NCI-H1105 treated with DMSO at 0.1 percent for 48 hours (cell line): ENCODE results near the gene DUSP9.
A peak's percentile ranks its signal among the peaks of the same experiment; 100 is the strongest.

Source experiments
- DNase-seq: peaks from one replicate; lab custom pipeline; 2025; lab: John Stamatoyannopoulos, UW

DUSP9 gene

GRCh38 chrX:153635788-153636668, 11.0 kb upstream of the DUSP9 start:
- peak; percentile 8 for DNase-seq

- DNase-seq = no peak
Measured at GRCh38 chrX:153636716-153637115, 10.3 kb upstream of the DUSP9 start.

GRCh38 chrX:153637121-153638040, 9.6 kb upstream of the DUSP9 start:
- no peak for DNase-seq

- no peak for DNase-seq
Measured at GRCh38 chrX:153638041-153638371, 9.0 kb upstream of the DUSP9 start.

- no peak for DNase-seq
Measured at GRCh38 chrX:153638436-153639176, 8.4 kb upstream of the DUSP9 start.

- DNase-seq = no peak
Measured at GRCh38 chrX:153639177-153640044, 7.6 kb upstream of the DUSP9 start.

GRCh38 chrX:153640045-153640686, 6.8 kb upstream of the DUSP9 start:
- DNase-seq = no peak

- no peak for DNase-seq
Measured at GRCh38 chrX:153640736-153641575, 6.0 kb upstream of the DUSP9 start.

GRCh38 chrX:153641627-153642026, 5.4 kb upstream of the DUSP9 start:
- DNase-seq = peak; percentile 2

GRCh38 chrX:153642051-153642654, 4.8 kb upstream of the DUSP9 start:
- peak; percentile 42 for DNase-seq

- DNase-seq = peak; percentile 49
Measured at GRCh38 chrX:153642655-153643430, 4.2 kb upstream of the DUSP9 start.

GRCh38 chrX:153643431-153644351, 3.3 kb upstream of the DUSP9 start:
- peak; percentile 34 for DNase-seq

GRCh38 chrX:153644356-153645125, 2.5 kb upstream of the DUSP9 start:
- peak; percentile 23 for DNase-seq

- DNase-seq = no peak
Measured at GRCh38 chrX:153645151-153645550, 1.9 kb upstream of the DUSP9 start.

- DNase-seq = no peak
Measured at GRCh38 chrX:153645921-153646488, 998 bp upstream of the DUSP9 start.
